ENCODE results near the gene PRDM12.

PRDM12 gene

GRCh38 chr9:130633336-130634190 is 30.8 kb upstream of the PRDM12 start:
- no peak for ATAC-seq
- H3K27ac Mint-ChIP-seq, result no peak overlapping the region
- H3K4me3 Mint-ChIP-seq, result no peak overlapping the region
- no peaks in the 10 kb centered on the region for H3K4me1 Mint-ChIP-seq
- H3K27me3 Mint-ChIP-seq, result no peaks in the 10 kb centered on the region
- peaks cover 79% of the 10 kb centered on the region for H3K36me3 Mint-ChIP-seq
- no peaks in the 10 kb centered on the region for H3K9me3 Mint-ChIP-seq

- Mint-ChIP-seq H3K4me3 (no peak overlapping the region), H3K36me3 (peaks cover 85% of the 10 kb centered on the region), H3K27me3 (no peaks in the 10 kb centered on the region), H3K9me3 (no peaks in the 10 kb centered on the region), H3K4me1 (no peaks in the 10 kb centered on the region), H3K27ac (no peak overlapping the region)
- ATAC-seq, result no peak
These were observed 30.1 kb upstream of the PRDM12 start for GRCh38 chr9:130634191-130634768.

GRCh38 chr9:130634801-130635200 is 29.6 kb upstream of the PRDM12 start:
- H3K36me3 Mint-ChIP-seq, result peaks cover 81% of the 10 kb centered on the region
- H3K27me3 Mint-ChIP-seq, result no peaks in the 10 kb centered on the region
- no peak overlapping the region for H3K4me3 Mint-ChIP-seq
- ATAC-seq, result no peak
- H3K9me3 Mint-ChIP-seq, result no peaks in the 10 kb centered on the region
- H3K27ac Mint-ChIP-seq, result no peak overlapping the region
- H3K4me1 Mint-ChIP-seq, result no peaks in the 10 kb centered on the region

GRCh38 chr9:130635306-130635705 is 29.1 kb upstream of the PRDM12 start:
- no peaks in the 10 kb centered on the region for H3K27me3 Mint-ChIP-seq
- H3K36me3 Mint-ChIP-seq, result peaks cover 76% of the 10 kb centered on the region
- no peak overlapping the region for H3K4me3 Mint-ChIP-seq
- H3K4me1 Mint-ChIP-seq, result no peaks in the 10 kb centered on the region
- no peaks in the 10 kb centered on the region for H3K9me3 Mint-ChIP-seq
- ATAC-seq, result no peak
- H3K27ac Mint-ChIP-seq, result no peak overlapping the region

- peaks cover 69% of the 10 kb centered on the region for H3K36me3 Mint-ChIP-seq
- no peak overlapping the region for H3K4me3 Mint-ChIP-seq
- no peak overlapping the region for H3K27ac Mint-ChIP-seq
- no peaks in the 10 kb centered on the region for H3K4me1 Mint-ChIP-seq
- H3K27me3 Mint-ChIP-seq, result no peaks in the 10 kb centered on the region
- ATAC-seq, result no peak
- no peaks in the 10 kb centered on the region for H3K9me3 Mint-ChIP-seq
These were observed 28.4 kb upstream of the PRDM12 start for GRCh38 chr9:130635721-130636647.

GRCh38 chr9:130636648-130637020 is 27.8 kb upstream of the PRDM12 start:
- Mint-ChIP-seq H3K27me3 (no peaks in the 10 kb centered on the region), H3K36me3 (peaks cover 63% of the 10 kb centered on the region), H3K9me3 (no peaks in the 10 kb centered on the region), H3K27ac (no peak overlapping the region), H3K4me1 (no peaks in the 10 kb centered on the region), H3K4me3 (no peak overlapping the region)
- no peak for ATAC-seq

- Mint-ChIP-seq H3K27ac (no peak overlapping the region), H3K36me3 (peaks cover 44% of the 10 kb centered on the region), H3K9me3 (no peaks in the 10 kb centered on the region), H3K4me1 (no peaks in the 10 kb centered on the region), H3K27me3 (no peaks in the 10 kb centered on the region), H3K4me3 (no peak overlapping the region)
- no peak for ATAC-seq
These were observed 25.9 kb upstream of the PRDM12 start for GRCh38 chr9:130638284-130639123.

- no peak overlapping the region for H3K27ac Mint-ChIP-seq
- H3K27me3 Mint-ChIP-seq, result no peaks in the 10 kb centered on the region
- H3K36me3 Mint-ChIP-seq, result peaks cover 44% of the 10 kb centered on the region
- H3K9me3 Mint-ChIP-seq, result no peaks in the 10 kb centered on the region
- ATAC-seq, result no peak
- H3K4me1 Mint-ChIP-seq, result no peaks in the 10 kb centered on the region
- no peak overlapping the region for H3K4me3 Mint-ChIP-seq
These were observed 25.1 kb upstream of the PRDM12 start for GRCh38 chr9:130639124-130639765.

- peaks cover 38% of the 10 kb centered on the region for H3K36me3 Mint-ChIP-seq
- no peak for ATAC-seq
These were observed 24.4 kb upstream of the PRDM12 start for GRCh38 chr9:130639866-130640555.

GRCh38 chr9:130640681-130641080 is 23.7 kb upstream of the PRDM12 start:
- no peaks in the 10 kb centered on the region for H3K27me3 Mint-ChIP-seq
- no peak overlapping the region for H3K27ac Mint-ChIP-seq
- H3K36me3 Mint-ChIP-seq, result peaks cover 31% of the 10 kb centered on the region
- H3K4me1 Mint-ChIP-seq, result no peaks in the 10 kb centered on the region
- no peak for ATAC-seq
- H3K4me3 Mint-ChIP-seq, result no peak overlapping the region
- H3K9me3 Mint-ChIP-seq, result peaks cover under 1% of the 10 kb centered on the region

More at GRCh38 chr9:130639866-130640555, 24.4 kb upstream of the PRDM12 start:
- no peak overlapping the region for H3K4me3 Mint-ChIP-seq
- H3K27ac Mint-ChIP-seq, result no peak overlapping the region
- H3K4me1 Mint-ChIP-seq, result no peaks in the 10 kb centered on the region
- H3K9me3 Mint-ChIP-seq, result no peaks in the 10 kb centered on the region
- no peaks in the 10 kb centered on the region for H3K27me3 Mint-ChIP-seq

- Mint-ChIP-seq H3K27ac (no peak overlapping the region), H3K9me3 (peaks cover 10% of the 10 kb centered on the region), H3K27me3 (peaks cover 11% of the 10 kb centered on the region), H3K4me3 (no peak overlapping the region), H3K36me3 (peaks cover 19% of the 10 kb centered on the region), H3K4me1 (no peaks in the 10 kb centered on the region)
- ATAC-seq, result no peak
These were observed 21.5 kb upstream of the PRDM12 start for GRCh38 chr9:130642926-130643325.

GRCh38 chr9:130651221-130651620 is 13.2 kb upstream of the PRDM12 start:
- H3K27ac Mint-ChIP-seq, result no peak overlapping the region
- H3K4me1 Mint-ChIP-seq, result no peaks in the 10 kb centered on the region
- peaks cover 32% of the 10 kb centered on the region for H3K27me3 Mint-ChIP-seq
- peaks cover 6% of the 10 kb centered on the region for H3K9me3 Mint-ChIP-seq
- ATAC-seq, result no peak
- H3K36me3 Mint-ChIP-seq, result peaks cover 3% of the 10 kb centered on the region
- H3K4me3 Mint-ChIP-seq, result no peak overlapping the region

- no peaks in the 10 kb centered on the region for H3K4me1 Mint-ChIP-seq
- no peaks in the 10 kb centered on the region for H3K36me3 Mint-ChIP-seq
- H3K9me3 Mint-ChIP-seq, result peaks cover 3% of the 10 kb centered on the region
- H3K27ac Mint-ChIP-seq, result no peak overlapping the region
- no peak for ATAC-seq
- H3K27me3 Mint-ChIP-seq, result peaks cover 32% of the 10 kb centered on the region
- no peak overlapping the region for H3K4me3 Mint-ChIP-seq
These were observed 12.6 kb upstream of the PRDM12 start for GRCh38 chr9:130651752-130652151.

GRCh38 chr9:130654879-130655278 is 9.5 kb upstream of the PRDM12 start:
- H3K9me3 Mint-ChIP-seq, result no peaks in the 10 kb centered on the region
- H3K4me3 Mint-ChIP-seq, result no peak overlapping the region
- peaks cover 11% of the 10 kb centered on the region for H3K4me1 Mint-ChIP-seq
- H3K27me3 Mint-ChIP-seq, result peaks cover 51% of the 10 kb centered on the region
- ATAC-seq, result no peak
- H3K27ac Mint-ChIP-seq, result no peak overlapping the region
- H3K36me3 Mint-ChIP-seq, result no peaks in the 10 kb centered on the region
